Activated naive CD8-positive, alpha-beta T cell treated with anti-CD3 and anti-CD28 coated beads for 36 hours (primary cell): Measurements from ENCODE around the gene ACTR10. TPM values are rescaled to one million over a fixed set of nuclear protein-coding genes. Genes with fewer than 3 reads are reported as not detected.
"Not testable (repeated sequence)": the region's sequence is repeated elsewhere in the genome, so short reads cannot be mapped to it uniquely, and the experiment has no call there.

Experiments used
- DNase-seq: peaks from one replicate; pipeline ENCODE4 v3.0.0; 2021
- H3K27ac Mint-ChIP-seq: one replicate; pipeline ENCODE4 v1.8.0; 2022; ENCODE audit warnings: mild to moderate bottlenecking, moderate library complexity, mixed read lengths
- H3K27me3 Mint-ChIP-seq: one replicate; pipeline ENCODE4 v1.8.0; 2022; ENCODE audit warnings: mild to moderate bottlenecking, mixed read lengths
- H3K36me3 Mint-ChIP-seq: one replicate; pipeline ENCODE4 v1.8.0; 2021; ENCODE audit warnings: mild to moderate bottlenecking, mixed read lengths
- H3K4me1 Mint-ChIP-seq: one replicate; pipeline ENCODE4 v1.8.0; 2021; ENCODE audit warnings: mixed read lengths
- H3K4me3 Mint-ChIP-seq: one replicate; pipeline ENCODE4 v1.8.0; 2022; ENCODE audit warnings: mild to moderate bottlenecking, moderate library complexity, mixed read lengths
- H3K9me3 Mint-ChIP-seq: one replicate; pipeline ENCODE4 v1.8.0; 2022; ENCODE audit warnings: mixed read lengths
- total RNA-seq, 2 experiments: library from RNA; stranded (reverse); gene quantifications; one replicate each; pipeline ENCODE4 v1.2.3, GENCODE V29; 2021

ACTR10 gene
- total RNA-seq, 2 experiments from 2014 or later, result 31.0 to 35.1 TPM

DNA sequence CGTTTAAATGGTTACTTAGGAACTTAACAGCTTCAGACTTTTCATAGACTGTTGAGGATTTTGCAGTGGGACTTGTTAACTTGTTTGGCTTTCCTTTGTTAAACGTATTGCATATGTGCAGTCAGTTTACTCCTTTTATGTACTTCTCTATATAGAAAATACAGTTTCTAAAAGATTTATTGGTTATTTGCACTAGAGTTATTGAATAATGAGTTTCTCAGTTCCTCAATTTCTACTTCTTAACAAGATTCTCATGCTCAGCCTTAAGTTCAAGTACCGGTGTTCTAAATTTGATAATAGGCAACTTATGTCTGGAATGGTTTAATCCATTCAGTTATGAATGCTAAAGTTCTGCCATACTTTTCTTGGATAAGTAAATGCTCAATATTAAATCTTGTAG is 45.6 kb downstream of the ACTR10 start:
- H3K36me3 Mint-ChIP-seq, result peaks cover 25% of the 10 kb centered on the region
- peaks cover 46% of the 10 kb centered on the region for H3K4me1 Mint-ChIP-seq
- peak overlapping the region; percentile 96 for H3K4me3 Mint-ChIP-seq
- no peaks in the 10 kb centered on the region for H3K9me3 Mint-ChIP-seq
- no peak for DNase-seq
- H3K27ac Mint-ChIP-seq, result peak overlapping the region; percentile 99
- H3K27me3 Mint-ChIP-seq, result no peaks in the 10 kb centered on the region

GRCh38 chr14:58249611-58250010 is 49.7 kb downstream of the ACTR10 start:
- H3K9me3 Mint-ChIP-seq, result no peaks in the 10 kb centered on the region
- no peak overlapping the region for H3K4me3 Mint-ChIP-seq
- no peaks in the 10 kb centered on the region for H3K27me3 Mint-ChIP-seq
- H3K36me3 Mint-ChIP-seq, result peaks cover 42% of the 10 kb centered on the region
- no peak for DNase-seq
- no peak overlapping the region for H3K27ac Mint-ChIP-seq
- H3K4me1 Mint-ChIP-seq, result peaks cover 34% of the 10 kb centered on the region

DNA sequence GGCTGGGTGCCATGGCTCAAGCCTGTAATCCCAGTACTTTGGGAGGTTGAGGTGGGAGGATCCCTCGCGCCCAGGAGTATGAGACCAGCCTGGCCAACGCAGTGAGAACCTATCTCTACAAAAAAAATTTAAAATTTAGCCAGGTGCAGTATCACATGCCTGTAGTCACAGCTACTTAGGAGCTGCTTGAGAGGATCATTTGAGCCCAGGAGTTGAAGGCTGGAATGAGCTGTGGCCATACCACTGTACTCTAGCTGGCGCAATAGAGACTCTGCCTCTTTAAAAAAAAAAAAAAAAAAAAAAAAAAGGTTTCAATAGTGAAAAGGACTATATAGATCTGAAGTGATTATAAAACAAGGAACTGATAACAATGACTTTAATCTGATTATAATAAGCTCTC is 58.2 kb downstream of the ACTR10 start:
- Mint-ChIP-seq H3K4me1 (peaks cover 2% of the 10 kb centered on the region), H3K36me3 (peaks cover 24% of the 10 kb centered on the region), H3K9me3 (no peaks in the 10 kb centered on the region), H3K27me3 (no peaks in the 10 kb centered on the region), H3K4me3 (no peak overlapping the region), H3K27ac (no peak overlapping the region)
- no peak for DNase-seq

GRCh38 chr14:58262005-58262404 is 62.1 kb downstream of the ACTR10 start:
- H3K4me1 Mint-ChIP-seq, H3K27ac Mint-ChIP-seq, H3K4me3 Mint-ChIP-seq, DNase-seq, H3K27me3 Mint-ChIP-seq, H3K9me3 Mint-ChIP-seq: not testable (repeated sequence)
- H3K36me3 Mint-ChIP-seq, result peaks cover 31% of the 10 kb centered on the region

GRCh38 chr14:58265401-58265800 is 65.5 kb downstream of the ACTR10 start:
- H3K4me1 Mint-ChIP-seq, result peaks cover 18% of the 10 kb centered on the region
- H3K27me3 Mint-ChIP-seq, result no peaks in the 10 kb centered on the region
- no peaks in the 10 kb centered on the region for H3K9me3 Mint-ChIP-seq
- no peak overlapping the region for H3K4me3 Mint-ChIP-seq
- H3K36me3 Mint-ChIP-seq, result peaks cover 39% of the 10 kb centered on the region
- DNase-seq, result no peak
- peak overlapping the region; percentile 19 for H3K27ac Mint-ChIP-seq

DNA sequence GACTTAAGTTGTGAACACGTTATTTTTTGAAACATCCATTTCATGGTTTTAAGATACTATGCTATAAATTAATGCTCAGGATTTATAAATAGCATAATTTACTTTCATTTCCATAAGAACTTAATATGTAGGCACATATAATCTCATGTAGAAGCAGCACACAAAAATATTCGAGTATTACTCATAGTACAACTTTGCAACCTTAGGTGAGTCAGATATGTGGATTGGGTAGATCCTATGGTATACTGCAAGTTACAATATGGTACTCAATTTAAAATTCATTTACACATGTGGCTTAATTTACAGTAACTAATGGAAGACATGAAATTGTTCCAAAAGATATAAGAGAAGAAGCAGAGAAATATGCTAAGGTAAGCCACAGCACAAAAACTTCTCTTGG is 70.7 kb downstream of the ACTR10 start:
- H3K27me3 Mint-ChIP-seq, result no peaks in the 10 kb centered on the region
- H3K4me3 Mint-ChIP-seq, result no peak overlapping the region
- DNase-seq, result no peak
- H3K36me3 Mint-ChIP-seq, result peaks cover 64% of the 10 kb centered on the region
- peaks cover 37% of the 10 kb centered on the region for H3K4me1 Mint-ChIP-seq
- H3K27ac Mint-ChIP-seq, result peak overlapping the region; percentile 20
- no peaks in the 10 kb centered on the region for H3K9me3 Mint-ChIP-seq

GRCh38 chr14:58272588-58273372 is 72.8 kb downstream of the ACTR10 start:
- H3K9me3 Mint-ChIP-seq, result no peaks in the 10 kb centered on the region
- DNase-seq, result no peak
- no peak overlapping the region for H3K4me3 Mint-ChIP-seq
- H3K4me1 Mint-ChIP-seq, result peaks cover 44% of the 10 kb centered on the region
- no peak overlapping the region for H3K27ac Mint-ChIP-seq
- H3K27me3 Mint-ChIP-seq, result no peaks in the 10 kb centered on the region
- peaks cover 57% of the 10 kb centered on the region for H3K36me3 Mint-ChIP-seq

- no peaks in the 10 kb centered on the region for H3K27me3 Mint-ChIP-seq
- H3K36me3 Mint-ChIP-seq, result peaks cover 57% of the 10 kb centered on the region
- no peaks in the 10 kb centered on the region for H3K9me3 Mint-ChIP-seq
- H3K4me1 Mint-ChIP-seq, result peaks cover 47% of the 10 kb centered on the region
- no peak for DNase-seq
- peak overlapping the region; percentile 79 for H3K27ac Mint-ChIP-seq
- peak overlapping the region; percentile 48 for H3K4me3 Mint-ChIP-seq
These were observed 74.9 kb downstream of the ACTR10 start for GRCh38 chr14:58274881-58275280.

GRCh38 chr14:58275527-58276190 is 75.7 kb downstream of the ACTR10 start:
- Mint-ChIP-seq H3K4me3 (no peak overlapping the region), H3K9me3 (no peaks in the 10 kb centered on the region), H3K27ac (peak overlapping the region; percentile 79), H3K36me3 (peaks cover 55% of the 10 kb centered on the region), H3K27me3 (no peaks in the 10 kb centered on the region), H3K4me1 (peaks cover 43% of the 10 kb centered on the region)
- no peak for DNase-seq

GRCh38 chr14:58276208-58276607 is 76.3 kb downstream of the ACTR10 start:
- H3K4me1 Mint-ChIP-seq, result peaks cover 46% of the 10 kb centered on the region
- peak overlapping the region; percentile 79 for H3K27ac Mint-ChIP-seq
- no peak overlapping the region for H3K4me3 Mint-ChIP-seq
- H3K36me3 Mint-ChIP-seq, result peaks cover 56% of the 10 kb centered on the region
- DNase-seq, result no peak
- H3K27me3 Mint-ChIP-seq, result no peaks in the 10 kb centered on the region
- no peaks in the 10 kb centered on the region for H3K9me3 Mint-ChIP-seq

GRCh38 chr14:58278177-58278576 is 78.2 kb downstream of the ACTR10 start:
- no peak overlapping the region for H3K27ac Mint-ChIP-seq
- H3K9me3 Mint-ChIP-seq, result no peaks in the 10 kb centered on the region
- H3K4me1 Mint-ChIP-seq, result peaks cover 62% of the 10 kb centered on the region
- no peak for DNase-seq
- H3K27me3 Mint-ChIP-seq, result no peaks in the 10 kb centered on the region
- H3K4me3 Mint-ChIP-seq, result no peak overlapping the region
- peaks cover 63% of the 10 kb centered on the region for H3K36me3 Mint-ChIP-seq

DNA sequence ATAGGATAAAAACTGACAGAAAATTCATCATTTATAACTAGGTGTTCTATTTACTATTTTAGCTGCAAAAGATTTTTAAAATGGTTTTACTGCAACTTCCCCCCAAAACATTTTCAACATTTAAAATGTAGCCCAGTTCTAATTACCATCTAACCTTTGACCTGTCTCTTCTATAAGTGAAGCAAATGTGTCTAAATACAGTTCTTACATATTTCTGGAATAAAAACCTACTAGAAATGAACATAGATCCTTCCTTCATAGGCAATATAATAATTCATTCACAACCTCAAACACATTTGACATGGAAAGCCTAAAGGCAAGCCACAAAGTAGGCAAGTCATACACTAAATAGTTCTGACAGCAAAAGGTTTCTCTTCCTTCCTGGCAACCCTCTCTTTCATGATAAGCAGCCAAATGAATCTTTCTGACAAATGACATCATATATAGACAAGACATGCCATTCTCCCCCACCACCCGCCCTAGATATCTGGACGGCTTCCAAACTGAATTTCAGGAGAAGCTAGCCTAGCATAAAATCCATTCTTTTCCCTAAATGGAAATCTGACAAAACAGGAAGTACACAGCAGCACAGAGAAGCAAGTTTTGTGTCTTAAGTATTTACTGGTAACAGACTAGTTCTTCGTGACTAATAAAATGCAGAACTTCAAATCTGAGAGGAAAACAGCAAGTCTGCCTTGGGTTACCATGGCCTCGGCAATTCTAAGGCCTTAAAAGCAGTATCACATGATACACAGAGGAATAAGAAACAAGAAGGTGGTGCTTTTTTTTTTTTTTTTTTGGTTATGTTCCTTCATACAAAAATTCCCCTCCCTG is 81.2 kb downstream of the ACTR10 start:
- H3K36me3 Mint-ChIP-seq, result peaks cover 60% of the 10 kb centered on the region
- H3K27me3 Mint-ChIP-seq, result no peaks in the 10 kb centered on the region
- H3K4me1 Mint-ChIP-seq, result peaks cover 60% of the 10 kb centered on the region
- H3K9me3 Mint-ChIP-seq, result no peaks in the 10 kb centered on the region
- peak overlapping the region; percentile 93 for H3K27ac Mint-ChIP-seq
- H3K4me3 Mint-ChIP-seq, result peak overlapping the region; percentile 60
- peak; percentile 10 for DNase-seq

DNA sequence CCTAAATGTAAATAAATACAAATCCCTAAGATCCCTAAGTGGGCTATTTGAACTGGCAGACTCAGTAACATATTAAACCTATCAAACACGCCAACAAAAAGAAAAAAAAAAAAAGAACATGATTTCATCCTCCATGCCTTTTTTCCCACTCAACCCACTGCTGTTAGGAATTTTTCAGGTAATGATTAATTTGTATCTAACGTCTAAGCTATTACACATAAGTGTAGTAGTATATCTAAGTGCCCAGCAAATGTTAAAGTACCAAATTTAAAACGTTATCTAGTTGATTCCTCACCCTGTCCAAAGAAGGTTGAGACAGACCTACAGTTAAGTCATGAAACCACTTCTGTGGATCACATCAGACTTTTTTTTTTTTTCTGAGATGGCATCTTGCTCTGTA is 82.0 kb downstream of the ACTR10 start:
- Mint-ChIP-seq H3K27me3 (no peaks in the 10 kb centered on the region), H3K4me1 (peaks cover 54% of the 10 kb centered on the region), H3K27ac (peak overlapping the region; percentile 93), H3K36me3 (peaks cover 62% of the 10 kb centered on the region), H3K9me3 (no peaks in the 10 kb centered on the region), H3K4me3 (peak overlapping the region; percentile 32)
- no peak for DNase-seq

GRCh38 chr14:58282925-58283593 is 83.1 kb downstream of the ACTR10 start:
- Mint-ChIP-seq H3K4me3 (no peak overlapping the region), H3K27ac (peak overlapping the region; percentile 93), H3K36me3 (peaks cover 62% of the 10 kb centered on the region), H3K4me1 (peaks cover 54% of the 10 kb centered on the region), H3K9me3 (no peaks in the 10 kb centered on the region), H3K27me3 (no peaks in the 10 kb centered on the region)
- DNase-seq, result no peak

DNA sequence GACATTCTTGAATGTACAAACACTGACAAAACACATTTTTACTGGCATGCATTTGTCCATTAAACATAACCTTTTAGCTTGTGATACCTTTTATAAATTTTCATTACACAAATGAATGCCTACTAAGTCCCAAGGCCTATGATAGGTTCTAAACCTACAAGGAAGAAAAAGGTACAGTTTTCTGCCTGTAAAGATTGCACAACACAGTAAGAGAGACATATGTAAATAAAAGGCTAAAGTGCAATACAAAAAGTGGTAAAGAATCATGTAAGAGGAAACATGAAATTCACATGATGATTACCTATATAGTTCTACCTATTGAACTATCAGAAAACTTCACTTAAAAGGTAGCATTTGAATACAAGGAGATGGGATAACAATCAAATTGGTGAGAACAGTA is 83.8 kb downstream of the ACTR10 start:
- Mint-ChIP-seq H3K27me3 (no peaks in the 10 kb centered on the region), H3K36me3 (peaks cover 63% of the 10 kb centered on the region), H3K4me1 (peaks cover 60% of the 10 kb centered on the region), H3K9me3 (no peaks in the 10 kb centered on the region), H3K27ac (no peak overlapping the region), H3K4me3 (no peak overlapping the region)
- no peak for DNase-seq
